ENCODE measurements around the gene MEGF11. TPM values are rescaled to one million over a fixed set of nuclear protein-coding genes. Genes with fewer than 3 reads are reported as not detected.

The MEGF11 gene
- total RNA-seq, 1 experiment from 2014 or later = 1.2 TPM

- H3K23ac ChIP-seq (ENCODE audit: insufficient read length, low read depth, low read length) = no peak overlapping the region
- H3K23me2 ChIP-seq (ENCODE audit: insufficient read length, low read depth, low read length, poor library complexity, severe bottlenecking) = no peaks in the 10 kb centered on the region
- no peak overlapping the region for H3K27ac ChIP-seq (ENCODE audit: insufficient read length, low read depth, low read length)
- no peak overlapping the region for H3K9ac ChIP-seq (ENCODE audit: extremely low read depth, insufficient read length, low read length)
- H4K20me1 ChIP-seq (ENCODE audit: control insufficient read depth, insufficient read depth, insufficient read length) = no peaks in the 10 kb centered on the region
- no peak overlapping the region for H3K18ac ChIP-seq (ENCODE audit: insufficient read length, low read depth, low read length)
- H3K14ac ChIP-seq (ENCODE audit: insufficient read depth, low read length) = no peak overlapping the region
- DNase-seq = no peak
- no peaks in the 10 kb centered on the region for H3K9me3 ChIP-seq (ENCODE audit: control insufficient read depth, low read depth, low read length)
- H2BK15ac ChIP-seq (ENCODE audit: low read depth, low read length) = no peak overlapping the region
- no peak overlapping the region for H3T11ph ChIP-seq (ENCODE audit: low read length)
- no peak overlapping the region for H2AFZ ChIP-seq (ENCODE audit: low read length)
- H3K4me3 Mint-ChIP-seq = no peak overlapping the region
- H4K5ac ChIP-seq (ENCODE audit: insufficient read length, low read depth, low read length) = no peak overlapping the region
- no peak for TF ChIP-seq CTCF (conservative IDR thresholded peaks at IDR 0.05)
- no peak overlapping the region for H2BK20ac ChIP-seq (ENCODE audit: low read depth, low read length, poor library complexity, severe bottlenecking)
- no peak overlapping the region for H4K8ac ChIP-seq (replicated peaks; ENCODE audit: insufficient read length, low read depth, low read length)
- H3K27ac Mint-ChIP-seq = no peak overlapping the region
- H3K4me1 Mint-ChIP-seq = peaks cover 18 to 34% of the 10 kb centered on the region in 2 experiments
- no peaks in the 10 kb centered on the region for H3K79me1 ChIP-seq (ENCODE audit: insufficient read depth, low read depth, low read length, poor library complexity, severe bottlenecking)
- H3K4me2 ChIP-seq (ENCODE audit: insufficient read depth, insufficient read length, low read length) = no peak overlapping the region
- H2BK12ac ChIP-seq (ENCODE audit: insufficient read length, low read depth, low read length) = no peak overlapping the region
- peaks cover under 1 to 8% (median under 1%) of the 10 kb centered on the region in 3 experiments for H3K36me3 Mint-ChIP-seq (ENCODE audit: insufficient read depth in 1 of 3, low read depth in 3 of 3)
- no peaks in the 10 kb centered on the region for H3K79me2 ChIP-seq (ENCODE audit: insufficient read depth, low read length)
- no peak overlapping the region for H3K56ac ChIP-seq (ENCODE audit: insufficient read length, low read depth, low read length)
- H3K27me3 Mint-ChIP-seq (ENCODE audit: low read depth) = peaks cover 2% of the 10 kb centered on the region; the same call in 1 of the 2 replicates
- H2AK5ac ChIP-seq (ENCODE audit: insufficient read length, low read length) = no peak overlapping the region
- H4K91ac ChIP-seq (ENCODE audit: insufficient read length, low read depth, low read length) = no peak overlapping the region
- no peak overlapping the region for H2BK120ac ChIP-seq (ENCODE audit: low read depth, low read length, poor library complexity, severe bottlenecking)
- no peaks in the 10 kb centered on the region for H3K27me3 ChIP-seq (ENCODE audit: insufficient read depth, low read length)
- no peaks in the 10 kb centered on the region for H3K4me1 ChIP-seq (ENCODE audit: insufficient read depth, low read length)
- WGBS (ENCODE audit: extremely low coverage, insufficient read length, low lambda C conversion rate) = no CpG with 5 or more reads among the region's 5 CpGs
- H3K4ac ChIP-seq (ENCODE audit: low read depth, low read length) = no peak overlapping the region
- H2BK5ac ChIP-seq (ENCODE audit: insufficient read length, low read length) = no peak overlapping the region
- H3K9me3 Mint-ChIP-seq = peaks cover 4 to 6% of the 10 kb centered on the region in 2 experiments
Observed at GRCh38 chr15:66089509-66089908, 164.0 kb downstream of the MEGF11 start.
